A204.1 (cell line): ENCODE data around the gene MDM2.

Experiments used
- FAIRE-seq: peaks from 2 replicates; lab custom pipeline; 2012; peaks lifted over from hg19 to GRCh38; lab: Jason Lieb, UNC

The MDM2 gene

GRCh38 chr12:68853396-68854077 lies 45.6 kb downstream of the MDM2 start:
- FAIRE-seq, result no peak

GRCh38 chr12:68854078-68854468 lies 46.1 kb downstream of the MDM2 start:
- no peak for FAIRE-seq

- no peak for FAIRE-seq
Measured at GRCh38 chr12:68854554-68854953, 46.6 kb downstream of the MDM2 start.

GRCh38 chr12:68855111-68855510 lies 47.1 kb downstream of the MDM2 start:
- no peak for FAIRE-seq

GRCh38 chr12:68855771-68856170 lies 47.8 kb downstream of the MDM2 start:
- no peak for FAIRE-seq

GRCh38 chr12:68856510-68856909 lies 48.5 kb downstream of the MDM2 start:
- no peak for FAIRE-seq

GRCh38 chr12:68861890-68862289 lies 53.9 kb downstream of the MDM2 start:
- FAIRE-seq, result no peak

- FAIRE-seq, result no peak
Measured at GRCh38 chr12:68863109-68863770, 55.3 kb downstream of the MDM2 start.

- FAIRE-seq, result peak; percentile 86
Measured at GRCh38 chr12:68863886-68864454, 56.0 kb downstream of the MDM2 start.

GRCh38 chr12:68864604-68865003 lies 56.6 kb downstream of the MDM2 start:
- FAIRE-seq, result no peak

GRCh38 chr12:68865399-68866164 lies 57.6 kb downstream of the MDM2 start:
- no peak for FAIRE-seq

GRCh38 chr12:68866950-68867349 lies 59.0 kb downstream of the MDM2 start:
- no peak for FAIRE-seq

- FAIRE-seq, result no peak
Measured at GRCh38 chr12:68867606-68868005, 59.6 kb downstream of the MDM2 start.

- FAIRE-seq, result no peak
Measured at GRCh38 chr12:68868043-68868790, 60.2 kb downstream of the MDM2 start.

GRCh38 chr12:68870011-68870410 lies 62.0 kb downstream of the MDM2 start:
- no peak for FAIRE-seq

- no peak for FAIRE-seq
Measured at GRCh38 chr12:68870443-68870842, 62.5 kb downstream of the MDM2 start.

- FAIRE-seq, result no peak
Measured at GRCh38 chr12:68871396-68871795, 63.4 kb downstream of the MDM2 start.

- FAIRE-seq, result no peak
Measured at GRCh38 chr12:68871921-68872320, 63.9 kb downstream of the MDM2 start.

GRCh38 chr12:68873316-68873715 lies 65.3 kb downstream of the MDM2 start:
- FAIRE-seq, result no peak

- FAIRE-seq, result no peak
Measured at GRCh38 chr12:68876461-68876860, 68.5 kb downstream of the MDM2 start.

- no peak for FAIRE-seq
Measured at GRCh38 chr12:68877583-68877982, 69.6 kb downstream of the MDM2 start.

GRCh38 chr12:68878283-68878682 lies 70.3 kb downstream of the MDM2 start:
- no peak for FAIRE-seq
